GM21367 (cell line): ENCODE measurements around the gene CCS.
A peak's percentile ranks its signal among the peaks of the same experiment; 100 is the strongest.
"Not testable (repeated sequence)": the region's sequence is repeated elsewhere in the genome, so short reads cannot be mapped to it uniquely, and the experiment has no call there.

ENCODE experiments used
- ATAC-seq: cut with Tn5 transposase; IDR thresholded peaks from one replicate; pipeline ENCODE4 v1.9.1; 2021; ENCODE audit not compliant: unreplicated experiment

CCS gene

GRCh38 chr11:66625041-66625751, 32.2 kb downstream of the CCS start:
- ATAC-seq, result no peak

- ATAC-seq, result no peak
These were observed 32.8 kb downstream of the CCS start for GRCh38 chr11:66625752-66626149.

- ATAC-seq, result no peak
These were observed 33.4 kb downstream of the CCS start for GRCh38 chr11:66626382-66626781.

- ATAC-seq, result no peak
These were observed 33.9 kb downstream of the CCS start for GRCh38 chr11:66626926-66627325.

GRCh38 chr11:66628061-66628603, 35.1 kb downstream of the CCS start:
- no peak for ATAC-seq

- ATAC-seq, result no peak
These were observed 36.4 kb downstream of the CCS start for GRCh38 chr11:66629356-66629755.

- ATAC-seq, result no peak
These were observed 38.9 kb downstream of the CCS start for GRCh38 chr11:66631883-66632282.

GRCh38 chr11:66632952-66633351, 40.0 kb downstream of the CCS start:
- ATAC-seq, result no peak

- ATAC-seq, result no peak
These were observed 43.4 kb downstream of the CCS start for GRCh38 chr11:66636411-66636810.

- no peak for ATAC-seq
These were observed 44.7 kb downstream of the CCS start for GRCh38 chr11:66637557-66638176.

- ATAC-seq, result peak; percentile 89
These were observed 45.4 kb downstream of the CCS start, which contains the start of gene RBM4 for GRCh38 chr11:66638177-66639065. TSS of gene RBM4 (plus strand) at chr11:66638703. CDS start at chr11:66639712, 1,009 bp downstream.

- no peak for ATAC-seq
These were observed 46.3 kb downstream of the CCS start for GRCh38 chr11:66639066-66639813.

- ATAC-seq, result not testable (repeated sequence)
These were observed 46.9 kb downstream of the CCS start for GRCh38 chr11:66639814-66640340.

- ATAC-seq, result no peak
These were observed 48.8 kb downstream of the CCS start for GRCh38 chr11:66641834-66642233.

GRCh38 chr11:66643745-66644437, 50.9 kb downstream of the CCS start:
- ATAC-seq, result no peak

- ATAC-seq, result no peak
These were observed 53.8 kb downstream of the CCS start for GRCh38 chr11:66646828-66647227.

- ATAC-seq, result no peak
These were observed 56.9 kb downstream of the CCS start for GRCh38 chr11:66649903-66650302.

GRCh38 chr11:66651016-66651415, 58.0 kb downstream of the CCS start:
- ATAC-seq, result no peak

- no peak for ATAC-seq
These were observed 59.7 kb downstream of the CCS start for GRCh38 chr11:66652651-66653050.

GRCh38 chr11:66653123-66653522, 60.1 kb downstream of the CCS start:
- ATAC-seq, result no peak
